Calu3 (cell line): ENCODE data around the gene PAM16. TPM values are rescaled to one million over a fixed set of nuclear protein-coding genes. Genes with fewer than 3 reads are reported as not detected.

Experiments
- BruUV-seq: library from RNA; stranded (reverse); fragments of 400-500 nt; replicated peaks from 2 replicates; lab custom pipeline; 2021; lab: Mats Ljungman, UMichigan
- CTCF ChIA-PET: fragments of 300-600 bp; sonication (Branson Sonifier 250); formaldehyde crosslinking; loops from one replicate; lab custom pipeline; 2022; ENCODE audit warnings: antibody characterized with exemption; lab: Charles Lee
- DNase-seq: peaks from one replicate; pipeline ENCODE4 v3.0.0; 2022
- H3K27ac Mint-ChIP-seq: one replicate; pipeline ENCODE4 v1.8.0; 2022; ENCODE audit warnings: mixed read lengths; ENCODE audit not compliant: unreplicated experiment
- H3K27me3 Mint-ChIP-seq: one replicate; pipeline ENCODE4 v1.8.0; 2022; ENCODE audit warnings: mixed read lengths; ENCODE audit not compliant: unreplicated experiment
- H3K36me3 Mint-ChIP-seq: one replicate; pipeline ENCODE4 v1.8.0; 2022; ENCODE audit warnings: mild to moderate bottlenecking, moderate library complexity, mixed read lengths; ENCODE audit not compliant: insufficient read depth, unreplicated experiment
- H3K4me1 Mint-ChIP-seq: one replicate; pipeline ENCODE4 v1.8.0; 2022; ENCODE audit warnings: mild to moderate bottlenecking, low read depth, mixed read lengths; ENCODE audit not compliant: unreplicated experiment
- H3K4me3 Mint-ChIP-seq: one replicate; pipeline ENCODE4 v1.8.0; 2022; ENCODE audit warnings: mild to moderate bottlenecking, low read depth, moderate library complexity, mixed read lengths; ENCODE audit not compliant: unreplicated experiment
- H3K9me3 Mint-ChIP-seq: one replicate; pipeline ENCODE4 v1.8.0; 2022; ENCODE audit warnings: low read depth, mixed read lengths; ENCODE audit not compliant: unreplicated experiment
- CTCF ChIP-seq: fragments of 200-600 bp; IDR thresholded peaks from one replicate; pipeline ENCODE4 v1.8.0; 2022; ENCODE audit warnings: antibody characterized with exemption; ENCODE audit not compliant: unreplicated experiment
- intact Hi-C: fragments of 100-400 bp; cut with micrococcal nuclease; formaldehyde crosslinking; loops from one replicate; pipeline ENCODE4 v1.10.0; 2022; ENCODE audit not compliant: unreplicated experiment
- total RNA-seq: library from RNA; stranded (reverse); gene quantifications from 2 replicates; pipeline ENCODE4 v1.2.3, GENCODE V29; 2022

Gene PAM16
- total RNA-seq, 1 experiment from 2014 or later: 72.7 TPM

- no peak for TF ChIP-seq CTCF
- peaks cover 17% of the 10 kb centered on the region for H3K4me1 Mint-ChIP-seq
- no peak for DNase-seq
- no peak overlapping the region for H3K27ac Mint-ChIP-seq
- CTCF ChIA-PET: no interaction called here
- H3K9me3 Mint-ChIP-seq: no peaks in the 10 kb centered on the region
- no TSS peak for BruUV-seq
- no peak overlapping the region for H3K4me3 Mint-ChIP-seq
- no peaks in the 10 kb centered on the region for H3K27me3 Mint-ChIP-seq
- intact Hi-C loops: no loop called here
- H3K36me3 Mint-ChIP-seq: peaks cover 82% of the 10 kb centered on the region
Observed at GRCh38 chr16:4381935-4382794, 31.0 kb upstream of the PAM16 start.

DNA sequence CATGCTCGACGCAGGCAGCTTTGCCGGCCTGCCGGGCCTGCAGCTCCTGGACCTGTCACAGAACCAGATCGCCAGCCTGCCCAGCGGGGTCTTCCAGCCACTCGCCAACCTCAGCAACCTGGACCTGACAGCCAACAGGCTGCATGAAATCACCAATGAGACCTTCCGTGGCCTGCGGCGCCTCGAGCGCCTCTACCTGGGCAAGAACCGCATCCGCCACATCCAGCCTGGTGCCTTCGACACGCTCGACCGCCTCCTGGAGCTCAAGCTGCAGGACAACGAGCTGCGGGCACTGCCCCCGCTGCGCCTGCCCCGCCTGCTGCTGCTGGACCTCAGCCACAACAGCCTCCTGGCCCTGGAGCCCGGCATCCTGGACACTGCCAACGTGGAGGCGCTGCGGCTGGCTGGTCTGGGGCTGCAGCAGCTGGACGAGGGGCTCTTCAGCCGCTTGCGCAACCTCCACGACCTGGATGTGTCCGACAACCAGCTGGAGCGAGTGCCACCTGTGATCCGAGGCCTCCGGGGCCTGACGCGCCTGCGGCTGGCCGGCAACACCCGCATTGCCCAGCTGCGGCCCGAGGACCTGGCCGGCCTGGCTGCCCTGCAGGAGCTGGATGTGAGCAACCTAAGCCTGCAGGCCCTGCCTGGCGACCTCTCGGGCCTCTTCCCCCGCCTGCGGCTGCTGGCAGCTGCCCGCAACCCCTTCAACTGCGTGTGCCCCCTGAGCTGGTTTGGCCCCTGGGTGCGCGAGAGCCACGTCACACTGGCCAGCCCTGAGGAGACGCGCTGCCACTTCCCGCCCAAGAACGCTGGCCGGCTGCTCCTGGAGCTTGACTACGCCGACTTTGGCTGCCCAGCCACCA is 30.2 kb upstream of the PAM16 start:
- Mint-ChIP-seq H3K27me3 (no peaks in the 10 kb centered on the region), H3K27ac (no peak overlapping the region), H3K4me1 (peaks cover 24% of the 10 kb centered on the region), H3K36me3 (peaks cover 81% of the 10 kb centered on the region), H3K9me3 (no peaks in the 10 kb centered on the region), H3K4me3 (no peak overlapping the region)
- BruUV-seq: no TSS peak
- CTCF ChIA-PET: no interaction called here
- intact Hi-C loops: no loop called here
- no peak for DNase-seq
- TF ChIP-seq CTCF: no peak

DNA sequence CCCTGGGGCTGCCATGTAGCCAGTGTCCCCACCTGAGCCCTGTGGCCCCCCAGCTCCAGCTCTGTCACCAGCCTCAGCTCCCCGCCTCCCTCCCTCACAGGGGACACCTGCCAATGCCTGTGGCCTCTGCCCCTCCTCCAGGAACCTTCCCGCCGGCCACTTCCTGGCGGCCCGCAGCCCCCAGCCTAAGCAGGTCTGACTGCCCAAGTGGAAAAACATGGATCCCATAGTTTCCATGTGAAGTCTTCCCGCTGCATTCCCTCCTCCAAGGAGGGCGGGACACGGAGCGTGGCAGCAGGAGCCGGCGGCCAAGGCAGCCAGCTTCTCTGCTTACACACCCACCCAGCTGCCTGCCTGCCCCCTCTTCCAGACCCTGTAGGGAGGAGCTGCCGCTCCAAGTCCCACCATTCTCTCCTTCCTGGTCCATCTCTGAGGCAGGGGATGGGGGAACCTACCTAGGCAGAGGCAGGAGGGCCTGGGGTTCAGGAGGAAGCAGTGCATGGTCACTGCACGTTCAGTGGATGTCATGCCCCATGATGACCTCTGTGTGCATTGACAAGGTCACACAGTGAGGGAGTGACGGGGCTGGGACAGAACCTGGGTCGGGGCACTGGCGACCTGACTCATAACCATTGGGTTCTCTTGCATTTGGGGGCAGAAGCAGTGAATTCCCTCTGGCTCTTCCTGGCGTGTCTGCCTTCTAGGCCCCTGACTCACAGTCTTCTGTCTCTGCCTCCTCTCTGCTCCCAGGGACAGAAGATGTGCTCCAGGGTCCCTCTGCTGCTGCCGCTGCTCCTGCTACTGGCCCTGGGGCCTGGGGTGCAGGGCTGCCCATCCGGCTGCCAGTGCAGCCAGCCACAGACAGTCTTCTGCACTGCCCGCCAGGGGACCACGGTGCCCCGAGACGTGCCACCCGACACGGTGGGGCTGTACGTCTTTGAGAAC is 29.3 kb upstream of the PAM16 start:
- Mint-ChIP-seq H3K9me3 (no peaks in the 10 kb centered on the region), H3K27ac (no peak overlapping the region), H3K27me3 (no peaks in the 10 kb centered on the region), H3K4me3 (no peak overlapping the region), H3K36me3 (peaks cover 81% of the 10 kb centered on the region), H3K4me1 (peaks cover 32% of the 10 kb centered on the region)
- no peak for DNase-seq
- no TSS peak for BruUV-seq
- intact Hi-C loops: no loop called here
- no peak for TF ChIP-seq CTCF
- CTCF ChIA-PET: interaction anchor here (0.6 to 1.7 kb wide), 2 partner anchors 36 to 181 kb away, joined by 4 read pairs; partner anchors contain the start of gene CORO7
